IMR-90 (cell line): ENCODE measurements around the gene ANKRD55. TPM values are rescaled to one million over a fixed set of nuclear protein-coding genes. Genes with fewer than 3 reads are reported as not detected.

ENCODE experiments used
- ATAC-seq: fragments of 200-7000 bp; cut with Tn5 transposase; 2 replicates; pipeline ENCODE4 v1.9.1; 2020; ENCODE audit warnings: low read depth, mild to moderate bottlenecking, moderate library complexity
- BruUV-seq: library from RNA; stranded (reverse); fragments of 400-500 nt; replicated peaks from 2 replicates; lab custom pipeline; 2021; lab: Mats Ljungman, UMichigan
- CTCF ChIA-PET: fragments of 300-600 bp; formaldehyde crosslinking; extraction: SDS; loops from one replicate; lab custom pipeline; 2021; ENCODE audit warnings: antibody characterized with exemption; lab: Yijun Ruan, JAX
- POLR2A ChIA-PET: fragments of 300-600 bp; sonication (Branson Sonifier 250); formaldehyde crosslinking; loops from one replicate; lab custom pipeline; 2022; ENCODE audit warnings: antibody characterized with exemption; ENCODE audit not compliant: unreplicated experiment; lab: Charles Lee
- DNase-seq: peaks from one replicate; pipeline ENCODE4 v3.0.0; 2013
- H2AFZ ChIP-seq: replicated peaks from 2 replicates; pipeline ENCODE3; 2013; ENCODE audit warnings: low read length, mild to moderate bottlenecking; ENCODE audit not compliant: poor library complexity
- H2AK5ac ChIP-seq: 2 replicates; pipeline ENCODE4 v1.6.1; 2013; ENCODE audit warnings: low read depth, low read length, inconsistent platforms
- H2AK9ac ChIP-seq: replicated peaks from 2 replicates; pipeline ENCODE3; 2013; ENCODE audit warnings: mild to moderate bottlenecking, low read depth, low read length, moderate library complexity; ENCODE audit not compliant: poor library complexity
- H2BK120ac ChIP-seq: 2 replicates; pipeline ENCODE4 v1.6.1; 2013; ENCODE audit warnings: low read depth, low read length, inconsistent platforms
- H2BK15ac ChIP-seq: 3 replicates; pipeline ENCODE4 v1.6.1; 2013; ENCODE audit warnings: low read depth, low read length, inconsistent platforms
- H2BK20ac ChIP-seq: 2 replicates; pipeline ENCODE4 v1.6.1; 2013; ENCODE audit warnings: low read depth, mild to moderate bottlenecking, inconsistent platforms, low read length, moderate library complexity
- H2BK5ac ChIP-seq: 2 replicates; pipeline ENCODE4 v1.6.1; 2013; ENCODE audit warnings: mild to moderate bottlenecking, low read depth, low read length, inconsistent platforms; ENCODE audit not compliant: poor library complexity, severe bottlenecking
- H3K14ac ChIP-seq: replicated peaks from 2 replicates; pipeline ENCODE4 v1.6.1; 2013; ENCODE audit warnings: low read depth, low read length, inconsistent platforms
- H3K18ac ChIP-seq: 2 replicates; pipeline ENCODE4 v1.6.1; 2013; ENCODE audit warnings: low read depth, low read length, control low read depth
- H3K23ac ChIP-seq: 2 replicates; pipeline ENCODE4 v1.6.1; 2013; ENCODE audit warnings: low read depth, low read length, inconsistent platforms
- H3K27ac ChIP-seq: 2 replicates; pipeline ENCODE4 v1.5.1; 2013; ENCODE audit warnings: mild to moderate bottlenecking, control low read depth, low read length; ENCODE audit not compliant: insufficient read depth
- H3K27me3 ChIP-seq: 2 replicates; pipeline ENCODE4 v1.6.1; 2013; ENCODE audit warnings: low read length; ENCODE audit not compliant: control insufficient read depth, insufficient read depth
- H3K36me3 ChIP-seq: 2 replicates; pipeline ENCODE4 v1.6.1; 2013; ENCODE audit warnings: low read length, mixed read lengths; ENCODE audit not compliant: control insufficient read depth, insufficient read depth
- H3K4ac ChIP-seq: 2 replicates; pipeline ENCODE4 v1.6.1; 2013; ENCODE audit warnings: low read depth, low read length, inconsistent platforms
- H3K4me1 ChIP-seq: 2 replicates; pipeline ENCODE4 v1.6.1; 2013; ENCODE audit warnings: low read length, mixed read lengths; ENCODE audit not compliant: control insufficient read depth, insufficient read depth
- H3K4me2 ChIP-seq: 2 replicates; pipeline ENCODE4 v1.6.1; 2013; ENCODE audit warnings: low read depth, mild to moderate bottlenecking, control low read depth, low read length, moderate library complexity
- H3K4me3 ChIP-seq: 2 replicates; pipeline ENCODE4 v1.5.1; 2013; ENCODE audit warnings: low read depth, mild to moderate bottlenecking, control low read depth, low read length, moderate library complexity; ENCODE audit not compliant: insufficient read depth
- H3K56ac ChIP-seq: 2 replicates; pipeline ENCODE4 v1.6.1; 2013; ENCODE audit warnings: low read length, inconsistent platforms; ENCODE audit not compliant: insufficient read depth; ENCODE audit errors: extremely low read depth
- H3K79me1 ChIP-seq, 2 experiments: 2 replicates each; pipeline ENCODE4 v1.6.1; 2013; ENCODE audit warnings: low read length in 2 of 2, inconsistent platforms in 1 of 2, low read depth in 1 of 2
- H3K9ac ChIP-seq: 2 replicates; pipeline ENCODE4 v1.6.1; 2013; ENCODE audit warnings: low read depth, low read length, control low read depth
- H3K9me1 ChIP-seq: 2 replicates; pipeline ENCODE4 v1.6.1; 2013; ENCODE audit warnings: low read length, inconsistent platforms; ENCODE audit not compliant: insufficient read depth
- H3K9me3 ChIP-seq: 2 replicates; pipeline ENCODE4 v1.6.1; 2013; ENCODE audit warnings: low read length; ENCODE audit not compliant: control insufficient read depth, insufficient read depth
- H4K20me1 ChIP-seq: 2 replicates; pipeline ENCODE4 v1.6.1; 2013; ENCODE audit warnings: low read length, inconsistent platforms; ENCODE audit not compliant: insufficient read depth
- H4K5ac ChIP-seq: 2 replicates; pipeline ENCODE4 v1.6.1; 2013; ENCODE audit warnings: mild to moderate bottlenecking, low read depth, low read length, control low read depth
- H4K8ac ChIP-seq, 2 experiments: 2 replicates each; pipeline ENCODE4 v1.6.1; 2013; ENCODE audit warnings: low read depth in 2 of 2, low read length in 2 of 2, control low read depth in 1 of 2, inconsistent platforms in 1 of 2
- H4K91ac ChIP-seq: 2 replicates; pipeline ENCODE4 v1.6.1; 2013; ENCODE audit warnings: low read depth, low read length, inconsistent platforms; ENCODE audit not compliant: insufficient read depth
- BHLHE40 ChIP-seq: fragments of 150-350 bp; IDR thresholded peaks from 2 replicates; pipeline ENCODE4 v1.6.1; 2016; ENCODE audit warnings: mild to moderate bottlenecking, low read depth, low read length
- CEBPB ChIP-seq: IDR thresholded peaks from 2 replicates; pipeline ENCODE4 v1.6.1; 2012; ENCODE audit warnings: low read depth, low read length, improper control_type of control experiment
- CHD1 ChIP-seq: IDR thresholded peaks from 2 replicates; pipeline ENCODE4 v1.6.1; 2012; ENCODE audit warnings: low read depth, low read length, improper control_type of control experiment
- ELK1 ChIP-seq: fragments of 150-350 bp; IDR thresholded peaks from 2 replicates; pipeline ENCODE4 v1.6.1; 2016; ENCODE audit warnings: low read depth, mild to moderate bottlenecking, low read length, moderate library complexity, borderline replicate concordance
- FOS ChIP-seq: fragments of 150-350 bp; IDR thresholded peaks from 2 replicates; pipeline ENCODE4 v1.6.1; 2016; ENCODE audit warnings: low read depth, low read length
- MAFK ChIP-seq: IDR thresholded peaks from 2 replicates; pipeline ENCODE4 v1.6.1; 2012; ENCODE audit warnings: low read depth, low read length, improper control_type of control experiment
- MAZ ChIP-seq: IDR thresholded peaks from 2 replicates; pipeline ENCODE4 v1.6.1; 2012; ENCODE audit warnings: low read depth, mild to moderate bottlenecking, low read length, improper control_type of control experiment, moderate library complexity, borderline replicate concordance
- MXI1 ChIP-seq: IDR thresholded peaks from 2 replicates; pipeline ENCODE4 v1.6.1; 2012; ENCODE audit warnings: low read depth, mild to moderate bottlenecking, low read length, moderate library complexity, borderline replicate concordance
- NFE2L2 ChIP-seq: fragments of 150-350 bp; IDR thresholded peaks from 2 replicates; pipeline ENCODE4 v1.6.1; 2016; ENCODE audit warnings: low read depth, mild to moderate bottlenecking, low read length
- POLR2A ChIP-seq: IDR thresholded peaks from 2 replicates; pipeline ENCODE4 v1.6.1; 2012; ENCODE audit warnings: mild to moderate bottlenecking, low read depth, low read length
- RAD21 ChIP-seq: IDR thresholded peaks from 2 replicates; pipeline ENCODE4 v1.6.1; 2012; ENCODE audit warnings: low read length, improper control_type of control experiment
- RCOR1 ChIP-seq: IDR thresholded peaks from 2 replicates; pipeline ENCODE4 v1.6.1; 2012; ENCODE audit warnings: mild to moderate bottlenecking, low read length, improper control_type of control experiment; ENCODE audit not compliant: insufficient replicate concordance
- RFX5 ChIP-seq: IDR thresholded peaks from 2 replicates; pipeline ENCODE4 v1.8.0; 2012; ENCODE audit warnings: low read depth, mild to moderate bottlenecking, low read length, moderate library complexity
- SMC3 ChIP-seq: fragments of 150-350 bp; IDR thresholded peaks from 2 replicates; pipeline ENCODE4 v1.6.1; 2016; ENCODE audit warnings: low read depth, mild to moderate bottlenecking, antibody characterized with exemption, low read length, moderate library complexity
- USF2 ChIP-seq: fragments of 150-350 bp; IDR thresholded peaks from 2 replicates; pipeline ENCODE4 v1.6.1; 2017; ENCODE audit warnings: mild to moderate bottlenecking, antibody characterized with exemption, low read length, low read depth
- WGBS, 2 experiments: methylation state at CpG; one replicate each; pipeline versions ENCODE4 v1.1.5 to v1.1.7; 2013; ENCODE audit warnings: missing lambda C conversion rate in 2 of 2; ENCODE audit not compliant: insufficient read length in 1 of 2; ENCODE audit errors: extremely low coverage in 2 of 2; 5-methylcytosine and 5-hydroxymethylcytosine counted together
- dilution Hi-C: fragments of 300-500 bp; cut with HindIII; formaldehyde crosslinking; loops from one replicate; pipeline ENCODE4 v1.14.3; 2018; ENCODE audit warnings: low sequenced_read_pairs; ENCODE audit not compliant: unreplicated experiment
- in situ Hi-C: fragments of 300-500 bp; cut with MboI; formaldehyde crosslinking; loops from 3 replicates; pipeline ENCODE4 v1.14.3; 2019; ENCODE audit warnings: low sequenced_read_pairs, inconsistent platforms, mixed read lengths
- intact Hi-C: fragments of 100-400 bp; cut with micrococcal nuclease; formaldehyde crosslinking; loops from 2 replicates; pipeline ENCODE4 v1.10.0; 2022
- polyA plus RNA-seq, 3 experiments: library from polyadenylated mRNA; depleted of rRNA; stranded (reverse); fragments of >200 nt; gene quantifications; 2 replicates each; pipeline ENCODE4 v1.2.3, GENCODE V29; 2012; ENCODE audit warnings: low replicate concordance in 1 of 3
- total RNA-seq: library from RNA; depleted of rRNA; stranded (reverse); fragments of >200 nt; gene quantifications from 2 replicates; pipeline ENCODE4 v1.2.3, GENCODE V29; 2012
- TF ChIP-seq, protein P1 (sequence below): conservative IDR thresholded peaks from 2 replicates; pipeline ENCODE4 v1.5.1; 2012; ENCODE audit warnings: mild to moderate bottlenecking, low read depth, low read length, improper control_type of control experiment

The ANKRD55 gene
- total and polyA plus RNA-seq, 2 of the 4 experiments (the other 2 are of a cell fraction): not detected

GRCh38 chr5:56095579-56096102 is 137.5 kb downstream of the ANKRD55 start:
- TF ChIP-seq MAFK: no peak
- no peak for TF ChIP-seq RAD21
- no peak for TF ChIP-seq RCOR1
- no peak for TF ChIP-seq RFX5
- no peak for TF ChIP-seq BHLHE40
- no peak for TF ChIP-seq SMC3
- no peak for TF ChIP-seq MAZ
- TF ChIP-seq NFE2L2: no peak
- TF ChIP-seq CHD1: no peak
- TF ChIP-seq ELK1: no peak
- TF ChIP-seq CEBPB: no peak
- TF ChIP-seq USF2: no peak
- no peak for TF ChIP-seq POLR2A
- TF ChIP-seq FOS: no peak
- TF ChIP-seq, protein P1, sequence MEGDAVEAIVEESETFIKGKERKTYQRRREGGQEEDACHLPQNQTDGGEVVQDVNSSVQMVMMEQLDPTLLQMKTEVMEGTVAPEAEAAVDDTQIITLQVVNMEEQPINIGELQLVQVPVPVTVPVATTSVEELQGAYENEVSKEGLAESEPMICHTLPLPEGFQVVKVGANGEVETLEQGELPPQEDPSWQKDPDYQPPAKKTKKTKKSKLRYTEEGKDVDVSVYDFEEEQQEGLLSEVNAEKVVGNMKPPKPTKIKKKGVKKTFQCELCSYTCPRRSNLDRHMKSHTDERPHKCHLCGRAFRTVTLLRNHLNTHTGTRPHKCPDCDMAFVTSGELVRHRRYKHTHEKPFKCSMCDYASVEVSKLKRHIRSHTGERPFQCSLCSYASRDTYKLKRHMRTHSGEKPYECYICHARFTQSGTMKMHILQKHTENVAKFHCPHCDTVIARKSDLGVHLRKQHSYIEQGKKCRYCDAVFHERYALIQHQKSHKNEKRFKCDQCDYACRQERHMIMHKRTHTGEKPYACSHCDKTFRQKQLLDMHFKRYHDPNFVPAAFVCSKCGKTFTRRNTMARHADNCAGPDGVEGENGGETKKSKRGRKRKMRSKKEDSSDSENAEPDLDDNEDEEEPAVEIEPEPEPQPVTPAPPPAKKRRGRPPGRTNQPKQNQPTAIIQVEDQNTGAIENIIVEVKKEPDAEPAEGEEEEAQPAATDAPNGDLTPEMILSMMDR: no peak
- TF ChIP-seq MXI1: no peak
- H4K8ac ChIP-seq: no peak overlapping the region
- in situ Hi-C loops: no loop called here
- peaks cover 1% of the 10 kb centered on the region; the same call in 1 of the 2 replicates for H3K9me1 ChIP-seq
- ATAC-seq: no peak
- H2AFZ ChIP-seq: no peak overlapping the region
- 94% methylated on average over 2 of the region's 3 CpGs; no CpG with 5 or more reads in 1 of the 2 experiments for whole genome bisulfite sequencing, 2 experiments
- no peak overlapping the region for H2BK5ac ChIP-seq
- H2BK120ac ChIP-seq: no peak overlapping the region
- no peak overlapping the region for H3K56ac ChIP-seq
- no peak overlapping the region for H3K9ac ChIP-seq
- H4K20me1 ChIP-seq: no peaks in the 10 kb centered on the region
- no peaks in the 10 kb centered on the region for H3K79me1 ChIP-seq
- ChIA-PET POLR2A (no interaction called here), CTCF (no interaction called here)
- H2AK5ac ChIP-seq: no peak overlapping the region
- no peaks in the 10 kb centered on the region for H3K36me3 ChIP-seq
- DNase-seq: no peak
- H3K9me3 ChIP-seq: no peaks in the 10 kb centered on the region
- peaks cover 4% of the 10 kb centered on the region; the same call in 1 of the 2 replicates for H3K4me1 ChIP-seq
- H3K27me3 ChIP-seq: no peaks in the 10 kb centered on the region
- no peak overlapping the region for H3K4me3 ChIP-seq
- H4K91ac ChIP-seq: no peak overlapping the region
- H2BK20ac ChIP-seq: no peak overlapping the region
- BruUV-seq: no TSS peak
- H4K5ac ChIP-seq: no peak overlapping the region
- no peak overlapping the region for H3K14ac ChIP-seq
- H3K4me2 ChIP-seq: no peak overlapping the region
- intact Hi-C loops: no loop called here
- no peak overlapping the region for H3K4ac ChIP-seq
- no peak overlapping the region for H2AK9ac ChIP-seq
- H3K23ac ChIP-seq: no peak overlapping the region
- H3K18ac ChIP-seq: no peak overlapping the region
- no peak overlapping the region for H3K27ac ChIP-seq
- dilution Hi-C loops: no loop called here
- H2BK15ac ChIP-seq: peak overlapping the region; percentile 52; the same call in 2 of the 3 replicates
